Activated naive CD8-positive, alpha-beta T cell treated with anti-CD3 and anti-CD28 coated beads, Interleukin-2, amount 10 ng/mL, durations not matched to agents 7 days and 5 days (primary cell): ENCODE results near the gene RPS5. TPM values are rescaled to one million over a fixed set of nuclear protein-coding genes. Genes with fewer than 3 reads are reported as not detected.
"Not testable (repeated sequence)": the region's sequence is repeated elsewhere in the genome, so short reads cannot be mapped to it uniquely, and the experiment has no call there.

Source experiments
- ATAC-seq: fragments of 150-1000 bp; cut with Tn5 transposase; one replicate; pipeline ENCODE4 v1.10.0; 2021; ENCODE audit warnings: low read depth, moderate library complexity
- POLR2A ChIA-PET: fragments of 350-600 bp; sonication (Branson Sonifier 250); formaldehyde crosslinking; loops from one replicate; lab custom pipeline; 2021; ENCODE audit warnings: antibody characterized with exemption; lab: Charles Lee
- DNase-seq: peaks from one replicate; pipeline ENCODE4 v3.0.0; 2021
- H3K27ac Mint-ChIP-seq: one replicate; pipeline ENCODE4 v1.8.0; 2022; ENCODE audit warnings: mild to moderate bottlenecking, mixed read lengths
- H3K27me3 Mint-ChIP-seq: one replicate; pipeline ENCODE4 v1.8.0; 2022; ENCODE audit warnings: mild to moderate bottlenecking, moderate library complexity, mixed read lengths
- H3K36me3 Mint-ChIP-seq: one replicate; pipeline ENCODE4 v1.8.0; 2021; ENCODE audit warnings: mild to moderate bottlenecking, mixed read lengths
- H3K4me1 Mint-ChIP-seq: one replicate; pipeline ENCODE4 v1.8.0; 2021; ENCODE audit warnings: mixed read lengths
- H3K4me3 Mint-ChIP-seq: one replicate; pipeline ENCODE4 v1.8.0; 2022; ENCODE audit warnings: mild to moderate bottlenecking, moderate library complexity, mixed read lengths
- H3K9me3 Mint-ChIP-seq: one replicate; pipeline ENCODE4 v1.8.0; 2021; ENCODE audit warnings: mixed read lengths
- total RNA-seq, 2 experiments: library from RNA; stranded (reverse); gene quantifications; one replicate each; pipeline ENCODE4 v1.2.3, GENCODE V29; 2021

Gene RPS5
- total RNA-seq, 2 experiments from 2014 or later = 1,038 to 1,039 TPM

GRCh38 chr19:58396691-58397532 is 9.8 kb downstream of the RPS5 start:
- no peak overlapping the region for H3K4me3 Mint-ChIP-seq
- H3K27me3 Mint-ChIP-seq = peaks cover 9% of the 10 kb centered on the region
- peaks cover 15% of the 10 kb centered on the region for H3K4me1 Mint-ChIP-seq
- H3K36me3 Mint-ChIP-seq = peaks cover 19% of the 10 kb centered on the region
- DNase-seq (no peak), ATAC-seq (no peak)
- no peak overlapping the region for H3K27ac Mint-ChIP-seq
- POLR2A ChIA-PET = no interaction called here
- no peaks in the 10 kb centered on the region for H3K9me3 Mint-ChIP-seq

GRCh38 chr19:58397533-58398037 is 10.5 kb downstream of the RPS5 start:
- POLR2A ChIA-PET = no interaction called here
- no peak overlapping the region for H3K4me3 Mint-ChIP-seq
- no peak for DNase-seq

GRCh38 chr19:58398087-58398486 is 11.0 kb downstream of the RPS5 start:
- DNase-seq (no peak), ATAC-seq (no peak)
- H3K36me3 Mint-ChIP-seq = peaks cover 14% of the 10 kb centered on the region
- H3K4me3 Mint-ChIP-seq = no peak overlapping the region
- peaks cover 9% of the 10 kb centered on the region for H3K27me3 Mint-ChIP-seq
- no peaks in the 10 kb centered on the region for H3K9me3 Mint-ChIP-seq
- H3K27ac Mint-ChIP-seq = no peak overlapping the region
- H3K4me1 Mint-ChIP-seq = peaks cover 14% of the 10 kb centered on the region
- POLR2A ChIA-PET = no interaction called here

More at GRCh38 chr19:58397533-58398037, 10.5 kb downstream of the RPS5 start:
- ATAC-seq = no peak
- no peaks in the 10 kb centered on the region for H3K9me3 Mint-ChIP-seq
- H3K27ac Mint-ChIP-seq = no peak overlapping the region
- peaks cover 19% of the 10 kb centered on the region for H3K36me3 Mint-ChIP-seq
- peaks cover 14% of the 10 kb centered on the region for H3K4me1 Mint-ChIP-seq
- H3K27me3 Mint-ChIP-seq = peaks cover 9% of the 10 kb centered on the region

- Mint-ChIP-seq H3K4me1 (peaks cover 16% of the 10 kb centered on the region), H3K9me3 (no peaks in the 10 kb centered on the region), H3K4me3 (no peak overlapping the region), H3K36me3 (peaks cover 13% of the 10 kb centered on the region), H3K27ac (no peak overlapping the region), H3K27me3 (peaks cover 9% of the 10 kb centered on the region)
- POLR2A ChIA-PET = no interaction called here
- DNase-seq (no peak), ATAC-seq (no peak)
Observed at GRCh38 chr19:58398545-58398944, 11.5 kb downstream of the RPS5 start.

GRCh38 chr19:58399903-58400302 is 12.8 kb downstream of the RPS5 start:
- no peaks in the 10 kb centered on the region for H3K9me3 Mint-ChIP-seq
- H3K4me1 Mint-ChIP-seq = peaks cover 16% of the 10 kb centered on the region
- DNase-seq (no peak), ATAC-seq (no peak)
- POLR2A ChIA-PET = interaction anchor here (1.1 kb wide), 1 partner anchor 67 kb away, joined by 3 read pairs; no protein-coding TSS in a partner anchor
- H3K36me3 Mint-ChIP-seq = peaks cover 3% of the 10 kb centered on the region
- peak overlapping the region; percentile 24 for H3K4me3 Mint-ChIP-seq
- peaks cover 9% of the 10 kb centered on the region for H3K27me3 Mint-ChIP-seq
- no peak overlapping the region for H3K27ac Mint-ChIP-seq

DNA sequence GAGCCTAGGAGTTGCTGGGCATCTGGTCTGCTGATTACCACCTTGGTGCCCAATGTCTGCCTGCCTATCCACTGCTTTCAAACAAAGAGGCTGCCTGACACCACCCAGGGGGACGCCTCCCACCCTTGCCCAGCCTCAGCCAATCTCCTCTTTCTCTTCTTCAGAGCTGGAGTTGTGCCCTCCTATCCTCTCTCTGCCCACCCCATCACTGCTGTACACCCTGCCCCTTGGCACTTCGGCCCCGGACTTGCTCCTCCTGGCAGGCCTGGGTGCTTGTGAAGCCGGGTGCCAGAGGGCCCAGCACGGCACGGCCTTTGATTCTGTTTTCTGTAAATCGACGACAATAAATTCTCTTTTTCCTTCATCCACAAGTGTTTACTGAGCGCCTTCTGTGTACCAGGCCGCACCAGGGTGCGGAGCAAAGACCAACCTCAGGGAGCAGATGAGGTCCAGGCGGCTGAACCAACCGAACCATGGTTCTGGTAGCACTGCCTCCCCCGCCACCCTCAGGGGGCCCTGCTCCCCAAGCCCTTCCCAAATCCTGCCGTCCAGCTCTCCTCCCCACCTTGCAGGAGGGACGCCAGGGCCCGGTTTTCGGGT is 13.3 kb downstream of the RPS5 start:
- POLR2A ChIA-PET = interaction anchor here (1.1 kb wide), 1 partner anchor 68 kb away, joined by 3 read pairs; no protein-coding TSS in a partner anchor

GRCh38 chr19:58400916-58401839 is 14.1 kb downstream of the RPS5 start:
- peak overlapping the region; percentile 88 for H3K4me3 Mint-ChIP-seq
- ATAC-seq (peak; percentile 99), DNase-seq (peak; percentile 97)
- H3K27ac Mint-ChIP-seq = peak overlapping the region; percentile 91
- no peaks in the 10 kb centered on the region for H3K36me3 Mint-ChIP-seq
- no peaks in the 10 kb centered on the region for H3K9me3 Mint-ChIP-seq
- POLR2A ChIA-PET = interaction anchor here (1.1 kb wide), 1 partner anchor 69 kb away, joined by 3 read pairs; no protein-coding TSS in a partner anchor
- H3K27me3 Mint-ChIP-seq = peaks cover 4% of the 10 kb centered on the region
- peaks cover 15% of the 10 kb centered on the region for H3K4me1 Mint-ChIP-seq

More for the DNA sequence above, 13.3 kb downstream of the RPS5 start:
- Mint-ChIP-seq H3K4me1 (peaks cover 15% of the 10 kb centered on the region), H3K27ac (peak overlapping the region; percentile 25), H3K27me3 (peaks cover 9% of the 10 kb centered on the region), H3K4me3 (peak overlapping the region; percentile 88), H3K9me3 (no peaks in the 10 kb centered on the region), H3K36me3 (peaks cover 2% of the 10 kb centered on the region)
- ATAC-seq = no peak
- no peak for DNase-seq

DNA sequence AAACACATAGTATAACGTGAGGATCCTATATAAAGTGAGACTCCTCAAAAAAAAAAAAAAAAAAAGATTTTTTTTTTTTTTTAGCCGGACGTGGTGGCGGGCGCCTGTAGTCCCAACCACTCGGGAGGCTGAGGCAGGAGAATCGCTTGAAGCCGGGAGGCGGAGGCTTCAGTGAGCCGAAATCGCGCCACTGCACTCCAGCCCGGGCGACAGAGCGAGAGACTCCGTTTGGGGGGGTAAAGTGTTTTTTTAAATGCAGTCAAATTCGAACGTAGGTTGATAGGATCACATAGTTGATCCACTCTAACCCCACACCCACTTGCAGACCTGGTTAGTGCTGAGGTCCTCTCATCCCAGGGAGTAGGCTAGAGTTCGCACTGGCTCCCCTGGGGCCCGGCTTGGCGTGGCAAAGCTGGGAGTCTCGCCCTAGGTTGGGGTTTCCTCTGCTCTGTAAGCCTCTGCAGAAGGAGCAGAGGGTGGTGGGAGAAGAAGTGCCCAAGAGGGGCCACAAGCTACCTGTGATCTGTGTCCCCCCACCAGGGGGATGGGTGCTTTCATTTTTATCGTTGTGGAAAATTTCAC is 14.9 kb downstream of the RPS5 start:
- ATAC-seq = no peak
- H3K4me1 Mint-ChIP-seq = peaks cover 19% of the 10 kb centered on the region
- H3K27ac Mint-ChIP-seq = no peak overlapping the region
- no peaks in the 10 kb centered on the region for H3K36me3 Mint-ChIP-seq
- peaks cover 4% of the 10 kb centered on the region for H3K27me3 Mint-ChIP-seq
- no peaks in the 10 kb centered on the region for H3K9me3 Mint-ChIP-seq
- no peak for DNase-seq
- POLR2A ChIA-PET = interaction anchor here (0.7 to 1.0 kb wide), 2 partner anchors 23 to 38 kb away, joined by 3 to 7 read pairs; partner anchors contain the start of gene ZNF132
- peak overlapping the region; percentile 88 for H3K4me3 Mint-ChIP-seq

DNA sequence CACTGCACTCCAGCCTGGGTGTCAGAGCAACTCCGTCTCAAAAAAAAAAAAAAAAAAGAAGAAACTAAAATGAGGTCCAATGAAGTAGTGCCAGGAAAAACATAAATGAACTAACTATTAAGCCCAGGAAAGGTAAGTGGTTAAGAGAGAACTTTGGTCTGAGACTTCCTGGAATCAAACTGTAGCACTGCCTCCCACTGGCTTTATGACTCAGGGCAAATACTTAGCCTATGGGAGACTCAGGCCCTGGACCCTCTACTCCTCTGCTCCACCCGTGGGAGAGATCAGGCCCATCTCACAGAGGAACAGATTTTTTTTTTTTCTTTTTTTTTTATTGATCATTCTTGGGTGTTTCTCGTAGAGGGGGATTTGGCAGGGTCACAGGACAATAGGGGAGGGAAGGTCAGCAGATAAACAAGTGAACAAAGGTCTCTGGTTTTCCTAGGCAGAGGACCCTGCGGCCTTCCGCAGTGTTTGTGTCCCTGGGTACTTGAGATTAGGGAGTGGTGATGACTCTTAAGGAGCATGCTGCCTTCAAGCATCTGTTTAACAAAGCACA is 16.9 kb downstream of the RPS5 start:
- DNase-seq, ATAC-seq, H3K36me3 Mint-ChIP-seq, H3K9me3 Mint-ChIP-seq, H3K27ac Mint-ChIP-seq, H3K4me3 Mint-ChIP-seq, POLR2A ChIA-PET, H3K27me3 Mint-ChIP-seq: not testable (repeated sequence)
- peaks cover 29% of the 10 kb centered on the region for H3K4me1 Mint-ChIP-seq

DNA sequence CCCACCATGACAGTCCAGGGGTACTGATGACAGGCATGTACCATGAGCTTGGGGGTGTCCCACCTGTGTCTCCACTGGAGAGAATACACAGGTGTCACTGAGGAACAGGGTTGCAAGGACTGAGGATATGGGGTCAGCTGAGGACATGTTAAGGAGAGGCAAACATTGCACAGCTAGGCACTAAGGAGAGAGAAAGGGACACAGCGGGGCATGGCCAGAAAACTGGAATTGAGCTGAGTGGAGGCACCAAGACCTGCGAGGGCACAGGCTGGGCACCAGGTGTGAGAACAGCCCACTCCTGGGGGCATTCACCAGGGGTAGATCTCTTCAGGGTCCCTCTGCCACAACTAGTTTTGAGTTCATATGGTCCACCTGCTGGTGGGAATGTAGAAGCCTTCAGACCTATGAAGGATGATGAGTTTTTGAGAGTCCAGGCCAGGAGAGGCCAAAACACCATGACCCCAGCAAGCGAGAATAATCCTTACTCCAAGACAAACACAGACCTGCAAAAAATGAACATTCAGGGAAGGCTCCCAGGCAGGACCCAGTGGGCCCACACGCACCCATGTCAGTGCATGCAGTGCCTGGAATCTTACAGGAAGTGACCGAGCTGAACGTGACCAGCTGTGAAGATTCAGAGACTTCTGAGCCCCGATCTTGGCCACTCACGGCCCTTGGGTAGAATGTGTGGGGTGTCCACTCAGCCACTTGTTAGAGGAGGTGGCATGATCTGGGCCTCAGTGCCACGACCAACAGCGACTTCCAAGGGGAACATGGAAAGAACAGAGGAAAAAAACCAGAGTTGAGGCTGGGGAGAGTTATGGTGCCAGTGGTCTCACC is 20.0 kb downstream of the RPS5 start:
- H3K36me3 Mint-ChIP-seq = peaks cover 1% of the 10 kb centered on the region

GRCh38 chr19:58407658-58408151 is 20.6 kb downstream of the RPS5 start:
- peak overlapping the region; percentile 95 for H3K27ac Mint-ChIP-seq
- ATAC-seq (no peak), DNase-seq (no peak)
- H3K9me3 Mint-ChIP-seq = no peaks in the 10 kb centered on the region
- H3K4me3 Mint-ChIP-seq = peak overlapping the region; percentile 95
- H3K4me1 Mint-ChIP-seq = peaks cover 38% of the 10 kb centered on the region
- H3K27me3 Mint-ChIP-seq = no peaks in the 10 kb centered on the region
- H3K36me3 Mint-ChIP-seq = peaks cover 6% of the 10 kb centered on the region
- POLR2A ChIA-PET = interaction anchor here (0.7 to 1.4 kb wide), 6 partner anchors 27 to 217 kb away, joined by 3 to 5 read pairs (median 3); partner anchors contain the start of genes ZNF132 and ZNF8

More for the DNA sequence above, 20.0 kb downstream of the RPS5 start:
- DNase-seq (no peak), ATAC-seq (no peak)
- Mint-ChIP-seq H3K4me1 (peaks cover 38% of the 10 kb centered on the region), H3K27me3 (no peaks in the 10 kb centered on the region), H3K27ac (peak overlapping the region; percentile 95), H3K4me3 (peak overlapping the region; percentile 95), H3K9me3 (no peaks in the 10 kb centered on the region)
- POLR2A ChIA-PET = interaction anchor here (0.7 to 1.1 kb wide), 4 partner anchors 27 to 404 kb away, joined by 3 read pairs; partner anchors contain the start of genes ERVK3-1 and ZNF606
